H9 (cell line): ENCODE results near the gene PTPRS. TPM values are rescaled to one million over a fixed set of nuclear protein-coding genes. Genes with fewer than 3 reads are reported as not detected.

Experiments used
- DNase-seq: peaks from one replicate; pipeline ENCODE4 v3.0.0-alpha.2; 2017
- H2AFZ ChIP-seq: one replicate; pipeline ENCODE4 v1.6.1; 2013; ENCODE audit warnings: mild to moderate bottlenecking, low read length, control low read depth, moderate library complexity
- H2AK5ac ChIP-seq: 2 replicates; pipeline ENCODE4 v1.6.1; 2013; ENCODE audit warnings: low read length, control low read depth, mixed read lengths; ENCODE audit not compliant: insufficient read length
- H2BK120ac ChIP-seq: one replicate; pipeline ENCODE4 v1.6.1; 2013; ENCODE audit warnings: low read depth, mild to moderate bottlenecking, low read length, control low read depth, inconsistent platforms; ENCODE audit not compliant: poor library complexity, severe bottlenecking
- H2BK12ac ChIP-seq: 2 replicates; pipeline ENCODE4 v1.6.1; 2013; ENCODE audit warnings: low read length, control low read depth, mixed read lengths, low read depth; ENCODE audit not compliant: insufficient read length
- H2BK15ac ChIP-seq: 2 replicates; pipeline ENCODE4 v1.6.1; 2013; ENCODE audit warnings: low read depth, low read length, control low read depth
- H2BK20ac ChIP-seq: one replicate; pipeline ENCODE4 v1.6.1; 2013; ENCODE audit warnings: low read depth, mild to moderate bottlenecking, low read length, control low read depth, inconsistent platforms; ENCODE audit not compliant: poor library complexity, severe bottlenecking
- H2BK5ac ChIP-seq: 2 replicates; pipeline ENCODE4 v1.6.1; 2013; ENCODE audit warnings: low read length, control low read depth, mixed read lengths; ENCODE audit not compliant: insufficient read length
- H3K14ac ChIP-seq: 2 replicates; pipeline ENCODE4 v1.6.1; 2013; ENCODE audit warnings: low read length, control low read depth; ENCODE audit not compliant: insufficient read depth
- H3K18ac ChIP-seq: 2 replicates; pipeline ENCODE4 v1.6.1; 2013; ENCODE audit warnings: low read depth, mild to moderate bottlenecking, mixed read lengths, low read length, control low read depth; ENCODE audit not compliant: insufficient read length
- H3K23ac ChIP-seq: 2 replicates; pipeline ENCODE4 v1.6.1; 2013; ENCODE audit warnings: low read length, control low read depth, mixed read lengths, low read depth; ENCODE audit not compliant: insufficient read length
- H3K23me2 ChIP-seq: 2 replicates; pipeline ENCODE4 v1.6.1; 2013; ENCODE audit warnings: low read depth, mild to moderate bottlenecking, mixed read lengths, low read length, control low read depth; ENCODE audit not compliant: insufficient read length, poor library complexity, severe bottlenecking
- H3K27ac ChIP-seq: 2 replicates; pipeline ENCODE4 v1.5.1; 2013; ENCODE audit warnings: low read length, control low read depth, mixed read lengths, low read depth; ENCODE audit not compliant: insufficient read length
- H3K27me3 ChIP-seq: 2 replicates; pipeline ENCODE4 v1.6.1; 2013; ENCODE audit warnings: low read length, control low read depth, inconsistent platforms; ENCODE audit not compliant: insufficient read depth
- H3K4ac ChIP-seq: 2 replicates; pipeline ENCODE4 v1.6.1; 2013; ENCODE audit warnings: low read depth, mild to moderate bottlenecking, control low read depth, inconsistent platforms, low read length, moderate library complexity
- H3K4me1 ChIP-seq: 2 replicates; pipeline ENCODE4 v1.6.1; 2013; ENCODE audit warnings: low read length, control low read depth, inconsistent platforms; ENCODE audit not compliant: insufficient read depth
- H3K4me2 ChIP-seq: 2 replicates; pipeline ENCODE4 v1.6.1; 2013; ENCODE audit warnings: low read length, control low read depth, mixed read lengths; ENCODE audit not compliant: insufficient read length, insufficient read depth
- H3K56ac ChIP-seq: 2 replicates; pipeline ENCODE4 v1.6.1; 2013; ENCODE audit warnings: low read depth, mild to moderate bottlenecking, mixed read lengths, low read length, control low read depth; ENCODE audit not compliant: insufficient read length
- H3K79me1 ChIP-seq: 2 replicates; pipeline ENCODE4 v1.6.1; 2013; ENCODE audit warnings: low read depth, mild to moderate bottlenecking, moderate library complexity, low read length, control low read depth, inconsistent platforms; ENCODE audit not compliant: insufficient read depth, poor library complexity, severe bottlenecking
- H3K79me2 ChIP-seq: 2 replicates; pipeline ENCODE4 v1.6.1; 2013; ENCODE audit warnings: low read length, control low read depth, inconsistent platforms; ENCODE audit not compliant: insufficient read depth
- H3K9ac ChIP-seq: 2 replicates; pipeline ENCODE4 v1.6.1; 2013; ENCODE audit warnings: low read length, control low read depth, mixed read lengths; ENCODE audit not compliant: insufficient read length; ENCODE audit errors: extremely low read depth
- H3K9me3 ChIP-seq: one replicate; pipeline ENCODE4 v1.6.1; 2013; ENCODE audit warnings: low read depth, low read length, inconsistent platforms; ENCODE audit not compliant: control insufficient read depth
- H3T11ph ChIP-seq: one replicate; pipeline ENCODE4 v1.6.1; 2013; ENCODE audit warnings: mild to moderate bottlenecking, low read length, control low read depth, inconsistent platforms
- H4K20me1 ChIP-seq: one replicate; pipeline ENCODE4 v1.6.1; 2013; ENCODE audit not compliant: control insufficient read depth, insufficient read length, insufficient read depth
- H4K5ac ChIP-seq: 2 replicates; pipeline ENCODE4 v1.6.1; 2013; ENCODE audit warnings: low read depth, mild to moderate bottlenecking, mixed read lengths, low read length, control low read depth; ENCODE audit not compliant: insufficient read length
- H4K8ac ChIP-seq: replicated peaks from 2 replicates; pipeline ENCODE4 v1.6.1; 2013; ENCODE audit warnings: low read length, control low read depth, mixed read lengths, low read depth; ENCODE audit not compliant: insufficient read length
- H4K91ac ChIP-seq: 2 replicates; pipeline ENCODE4 v1.6.1; 2013; ENCODE audit warnings: low read depth, mild to moderate bottlenecking, moderate library complexity, mixed read lengths, low read length, control low read depth; ENCODE audit not compliant: insufficient read length
- H3K27ac Mint-ChIP-seq, 3 experiments: 2 replicates in 2 of 3; 3 replicates in 1 of 3; pipeline ENCODE4 v1.8.0; 2020 to 2021; ENCODE audit warnings: mixed read lengths in 3 of 3, mild to moderate bottlenecking in 1 of 3, moderate library complexity in 1 of 3
- H3K27me3 Mint-ChIP-seq: 2 replicates; pipeline ENCODE4 v1.8.0; 2021; ENCODE audit warnings: low read depth, mild to moderate bottlenecking, moderate library complexity, mixed read lengths
- H3K36me3 Mint-ChIP-seq, 3 experiments: 2 replicates in 2 of 3; 3 replicates in 1 of 3; pipeline ENCODE4 v1.8.0; 2020 to 2021; ENCODE audit warnings: low read depth in 3 of 3, mixed read lengths in 3 of 3; ENCODE audit not compliant: insufficient read depth in 1 of 3
- H3K4me1 Mint-ChIP-seq, 2 experiments: 2 replicates each; pipeline ENCODE4 v1.8.0; 2020; ENCODE audit warnings: mixed read lengths in 2 of 2
- H3K4me3 Mint-ChIP-seq, 2 experiments: 2 replicates in 1 of 2; 3 replicates in 1 of 2; pipeline ENCODE4 v1.8.0; 2020 to 2021; ENCODE audit warnings: mild to moderate bottlenecking in 2 of 2, mixed read lengths in 2 of 2, moderate library complexity in 1 of 2
- H3K9me3 Mint-ChIP-seq, 2 experiments: 2 replicates in 1 of 2; 3 replicates in 1 of 2; pipeline ENCODE4 v1.8.0; 2020; ENCODE audit warnings: mild to moderate bottlenecking in 2 of 2, mixed read lengths in 2 of 2, moderate library complexity in 1 of 2
- WGBS: extraction: QIAGEN DNeasy Blood & Tissue Kit; methylation state at CpG from one replicate; pipeline ENCODE4 v1.1.7; 2013; ENCODE audit warnings: missing lambda C conversion rate, low lambda C conversion rate, mixed read lengths; ENCODE audit not compliant: insufficient read length; ENCODE audit errors: extremely low coverage; 5-methylcytosine and 5-hydroxymethylcytosine counted together
- total RNA-seq: library from RNA; stranded (reverse); gene quantifications from 2 replicates; pipeline ENCODE4 v1.2.1, GENCODE V29; 2021
- TF ChIP-seq, protein P1 (sequence below): fragments of 200-600 bp; sonication (generic); conservative IDR thresholded peaks from 3 replicates; pipeline ENCODE4 v1.8.0; 2021; ENCODE audit warnings: antibody characterized with exemption, mild to moderate bottlenecking

Gene PTPRS
- total RNA-seq, 1 experiment from 2014 or later, result 186 TPM

DNA sequence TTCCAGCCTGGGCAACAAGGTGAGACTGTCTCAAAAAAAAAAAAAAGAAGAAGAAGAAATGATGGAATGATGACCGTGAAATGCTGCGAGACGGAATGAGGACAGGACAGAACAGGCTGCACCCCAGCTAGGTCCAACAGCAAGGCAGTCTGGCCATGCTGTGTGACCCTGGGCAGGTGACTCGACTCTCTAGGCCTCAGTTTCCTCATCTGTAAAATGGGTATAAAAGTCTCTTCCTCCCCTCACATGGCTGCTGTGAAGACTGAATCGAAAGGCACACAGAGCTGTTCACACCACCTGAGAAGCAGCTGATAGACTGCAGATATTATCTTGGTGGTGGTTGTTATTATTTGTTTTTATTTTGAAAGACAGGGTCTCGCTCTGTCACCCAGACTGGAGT lies 22.3 kb downstream of the PTPRS start:
- H2AK5ac ChIP-seq, result no peak overlapping the region
- Mint-ChIP-seq H3K27ac (no peak overlapping the region), H3K36me3 (peaks cover 0 to 17% (median 5%) of the 10 kb centered on the region in 3 experiments; a peak in 2 of 7 replicates), H3K9me3 (no peaks in the 10 kb centered on the region), H3K27me3 (no peaks in the 10 kb centered on the region; the same call in 1 of the 2 replicates), H3K4me1 (peaks cover 0 to 7% of the 10 kb centered on the region in 2 experiments; a peak in 3 of 4 replicates), H3K4me3 (no peak overlapping the region)
- no peak overlapping the region for H3K27ac ChIP-seq
- no peak overlapping the region for H2AFZ ChIP-seq
- no peaks in the 10 kb centered on the region; the same call in 1 of the 2 replicates for H3K4me1 ChIP-seq
- H3K27me3 ChIP-seq, result no peaks in the 10 kb centered on the region
- H3K79me1 ChIP-seq, result peaks cover 15% of the 10 kb centered on the region
- H3K4ac ChIP-seq, result no peak overlapping the region
- no CpG with 5 or more reads among the region's 6 CpGs for WGBS
- H4K20me1 ChIP-seq, result peaks cover 2% of the 10 kb centered on the region
- no peaks in the 10 kb centered on the region for H3K23me2 ChIP-seq
- H3K9ac ChIP-seq, result no peak overlapping the region
- no peak overlapping the region for H4K91ac ChIP-seq
- H3K23ac ChIP-seq, result no peak overlapping the region
- no peak overlapping the region for H2BK15ac ChIP-seq
- no peaks in the 10 kb centered on the region for H3K9me3 ChIP-seq
- no peak overlapping the region for H3K4me2 ChIP-seq
- no peak for DNase-seq
- H2BK20ac ChIP-seq, result no peak overlapping the region
- H3K14ac ChIP-seq, result no peak overlapping the region
- H3K56ac ChIP-seq, result no peak overlapping the region
- H3K79me2 ChIP-seq, result peaks cover 13% of the 10 kb centered on the region; the same call in 1 of the 2 replicates
- no peak overlapping the region for H4K8ac ChIP-seq
- no peak overlapping the region for H2BK120ac ChIP-seq
- TF ChIP-seq, protein P1, sequence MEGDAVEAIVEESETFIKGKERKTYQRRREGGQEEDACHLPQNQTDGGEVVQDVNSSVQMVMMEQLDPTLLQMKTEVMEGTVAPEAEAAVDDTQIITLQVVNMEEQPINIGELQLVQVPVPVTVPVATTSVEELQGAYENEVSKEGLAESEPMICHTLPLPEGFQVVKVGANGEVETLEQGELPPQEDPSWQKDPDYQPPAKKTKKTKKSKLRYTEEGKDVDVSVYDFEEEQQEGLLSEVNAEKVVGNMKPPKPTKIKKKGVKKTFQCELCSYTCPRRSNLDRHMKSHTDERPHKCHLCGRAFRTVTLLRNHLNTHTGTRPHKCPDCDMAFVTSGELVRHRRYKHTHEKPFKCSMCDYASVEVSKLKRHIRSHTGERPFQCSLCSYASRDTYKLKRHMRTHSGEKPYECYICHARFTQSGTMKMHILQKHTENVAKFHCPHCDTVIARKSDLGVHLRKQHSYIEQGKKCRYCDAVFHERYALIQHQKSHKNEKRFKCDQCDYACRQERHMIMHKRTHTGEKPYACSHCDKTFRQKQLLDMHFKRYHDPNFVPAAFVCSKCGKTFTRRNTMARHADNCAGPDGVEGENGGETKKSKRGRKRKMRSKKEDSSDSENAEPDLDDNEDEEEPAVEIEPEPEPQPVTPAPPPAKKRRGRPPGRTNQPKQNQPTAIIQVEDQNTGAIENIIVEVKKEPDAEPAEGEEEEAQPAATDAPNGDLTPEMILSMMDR, result no peak
- H4K5ac ChIP-seq, result no peak overlapping the region
- no peak overlapping the region for H2BK12ac ChIP-seq
- H3T11ph ChIP-seq, result no peak overlapping the region
- H2BK5ac ChIP-seq, result no peak overlapping the region
- no peak overlapping the region for H3K18ac ChIP-seq
